Peyer's patch (tissue), 4 donors: ENCODE data around the gene TMEM163. TPM values are rescaled to one million over a fixed set of nuclear protein-coding genes. Genes with fewer than 3 reads are reported as not detected.

ENCODE experiments used
- DNase-seq, 3 donors: peaks; one replicate each; pipeline ENCODE4 v3.0.0-alpha.2; 2017 to 2019
- H3K27ac ChIP-seq, 4 donors: fragments of 200-600 bp; sonication (generic); one replicate each; pipeline ENCODE4 v1.5.1; 2016 to 2019
- H3K27me3 ChIP-seq, 2 donors: fragments of 200-600 bp; sonication (generic); one replicate each; pipeline ENCODE4 v1.5.1; 2019
- H3K36me3 ChIP-seq, 3 donors: fragments of 200-600 bp; sonication (generic); one replicate each; pipeline ENCODE4 v1.5.1; 2016 to 2019
- H3K4me1 ChIP-seq, 4 donors: fragments of 200-600 bp; sonication (generic); one replicate each; pipeline ENCODE4 v1.5.1; 2016 to 2019
- H3K4me3 ChIP-seq, 4 donors: fragments of 200-600 bp; sonication (generic); 1 replicate in 3 of 4; 2 replicates in 1 of 4; pipeline ENCODE4 v1.5.1; 2016 to 2019; ENCODE audit warnings: mild to moderate bottlenecking in 1 of 4
- H3K9me3 ChIP-seq, 4 donors: fragments of 200-600 bp; sonication (generic); one replicate each; pipeline ENCODE4 v1.5.1; 2016 to 2019; ENCODE audit warnings: mild to moderate bottlenecking in 1 of 4
- POLR2A ChIP-seq, 2 donors: fragments of 450-650 bp; IDR thresholded peaks; one replicate each; pipeline ENCODE4 v1.5.1; 2017; ENCODE audit warnings: antibody characterized with exemption in 2 of 2, mild to moderate bottlenecking in 2 of 2, moderate library complexity in 2 of 2
- total RNA-seq, 4 donors: library from RNA; depleted of rRNA; stranded (reverse); fragments of >200 nt; gene quantifications; one replicate each; pipeline ENCODE4 v1.1.0, GENCODE V29; 2016
- TF ChIP-seq, protein P1 (sequence below), 6 experiments: fragments of 450-650 bp in 4 of 6; fragments of 200-600 bp in 2 of 6; sonication (generic) in 1 of 6; IDR thresholded peaks; one replicate each; pipeline ENCODE4 v1.5.1; 2017 to 2019; ENCODE audit warnings: antibody characterized with exemption in 6 of 6, mild to moderate bottlenecking in 3 of 6, moderate library complexity in 1 of 6

TMEM163 gene
- total RNA-seq, 4 donors from 2014 or later: 1.7 TPM; not detected in 3

DNA sequence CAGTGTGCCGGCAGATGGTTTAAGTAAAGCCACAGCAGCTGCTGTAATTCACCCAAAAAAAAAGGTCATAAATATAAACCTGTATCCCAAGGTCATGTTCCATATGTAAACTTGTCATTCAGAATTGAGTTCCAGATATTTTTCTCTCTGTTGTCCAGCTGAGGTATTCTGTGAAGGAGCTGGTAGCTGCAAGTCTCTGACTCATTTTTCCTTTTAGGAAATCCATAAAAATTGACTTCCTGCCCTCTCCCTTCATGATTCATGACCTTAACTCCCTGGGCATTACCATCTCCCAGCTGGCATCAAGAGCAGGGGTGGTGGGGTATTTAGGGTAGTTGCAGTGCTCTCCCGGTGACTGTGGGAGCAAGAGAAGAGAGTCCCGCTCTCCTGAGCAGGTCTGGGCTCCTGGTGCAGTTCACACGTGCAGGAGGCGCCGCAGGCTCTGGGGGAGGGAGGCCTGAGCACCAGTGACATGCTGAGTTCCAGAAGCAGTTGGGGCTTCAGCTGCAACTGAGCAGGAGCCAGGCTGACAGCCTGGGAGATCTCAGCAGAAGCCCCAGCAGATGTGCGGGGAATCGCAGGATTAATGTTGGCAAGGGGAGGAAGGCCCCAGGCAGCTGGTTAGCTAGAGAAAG is 272.3 kb downstream of the TMEM163 start:
- Histone ChIP-seq H3K4me3 (no peak overlapping the region), H3K36me3 (peaks cover 0 to 63% (median 0%) of the 10 kb centered on the region in 3 donors), H3K27ac (no peak overlapping the region), H3K9me3 (no peaks in the 10 kb centered on the region), H3K27me3 (no peaks in the 10 kb centered on the region), H3K4me1 (no peaks in the 10 kb centered on the region)
- no peak for DNase-seq
- TF ChIP-seq POLR2A (IDR thresholded peaks at IDR 0.05): no peak
- TF ChIP-seq, protein P1, sequence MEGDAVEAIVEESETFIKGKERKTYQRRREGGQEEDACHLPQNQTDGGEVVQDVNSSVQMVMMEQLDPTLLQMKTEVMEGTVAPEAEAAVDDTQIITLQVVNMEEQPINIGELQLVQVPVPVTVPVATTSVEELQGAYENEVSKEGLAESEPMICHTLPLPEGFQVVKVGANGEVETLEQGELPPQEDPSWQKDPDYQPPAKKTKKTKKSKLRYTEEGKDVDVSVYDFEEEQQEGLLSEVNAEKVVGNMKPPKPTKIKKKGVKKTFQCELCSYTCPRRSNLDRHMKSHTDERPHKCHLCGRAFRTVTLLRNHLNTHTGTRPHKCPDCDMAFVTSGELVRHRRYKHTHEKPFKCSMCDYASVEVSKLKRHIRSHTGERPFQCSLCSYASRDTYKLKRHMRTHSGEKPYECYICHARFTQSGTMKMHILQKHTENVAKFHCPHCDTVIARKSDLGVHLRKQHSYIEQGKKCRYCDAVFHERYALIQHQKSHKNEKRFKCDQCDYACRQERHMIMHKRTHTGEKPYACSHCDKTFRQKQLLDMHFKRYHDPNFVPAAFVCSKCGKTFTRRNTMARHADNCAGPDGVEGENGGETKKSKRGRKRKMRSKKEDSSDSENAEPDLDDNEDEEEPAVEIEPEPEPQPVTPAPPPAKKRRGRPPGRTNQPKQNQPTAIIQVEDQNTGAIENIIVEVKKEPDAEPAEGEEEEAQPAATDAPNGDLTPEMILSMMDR (IDR thresholded peaks at IDR 0.05): no peak

DNA sequence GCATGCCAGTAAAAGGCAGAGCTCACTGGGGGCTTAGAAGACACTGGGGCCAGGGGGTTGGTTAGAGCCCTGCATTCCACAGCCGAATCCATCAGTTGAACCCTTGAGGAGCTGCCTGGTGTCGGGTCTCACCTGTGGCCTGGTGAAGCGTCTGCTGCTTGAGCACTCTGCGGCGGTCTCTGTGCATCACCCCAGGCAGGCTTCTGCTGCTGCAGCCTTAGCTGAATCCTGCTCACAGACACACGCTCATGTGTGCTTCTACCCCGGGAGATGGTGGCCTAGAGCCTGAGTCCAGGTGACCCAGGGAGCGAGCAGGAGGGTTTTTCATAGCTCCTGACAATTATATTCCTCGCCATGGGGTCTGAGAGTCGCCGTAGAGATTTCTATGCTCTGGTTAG is 272.8 kb downstream of the TMEM163 start:
- Histone ChIP-seq H3K4me3 (no peak overlapping the region), H3K27ac (no peak overlapping the region), H3K27me3 (no peaks in the 10 kb centered on the region), H3K4me1 (no peaks in the 10 kb centered on the region), H3K9me3 (no peaks in the 10 kb centered on the region), H3K36me3 (peaks cover 0 to 68% (median 0%) of the 10 kb centered on the region in 3 donors)
- TF ChIP-seq, protein P1 (IDR thresholded peaks at IDR 0.05): no peak
- no peak for TF ChIP-seq POLR2A (IDR thresholded peaks at IDR 0.05)
- DNase-seq: no peak

DNA sequence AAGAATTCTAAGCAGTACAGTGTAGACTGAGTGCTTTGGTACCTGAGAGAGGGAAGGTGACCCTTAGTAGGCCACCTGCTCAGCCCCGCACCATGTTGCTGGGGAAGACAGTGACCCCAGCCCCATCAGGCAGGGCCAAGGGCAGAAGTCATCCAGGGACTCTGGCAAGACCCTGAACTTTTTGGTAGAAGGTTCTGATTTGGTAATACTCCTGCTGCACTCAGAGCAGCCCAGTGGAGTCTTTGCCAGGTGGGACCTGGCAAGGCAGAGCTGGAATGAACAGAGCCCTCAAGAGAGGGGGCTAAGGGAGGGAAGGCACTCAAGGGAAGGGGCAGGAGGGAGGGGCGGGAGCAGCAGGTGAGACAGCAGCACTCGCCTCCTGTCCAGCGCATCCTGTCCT is 273.7 kb downstream of the TMEM163 start:
- Histone ChIP-seq H3K4me1 (no peaks in the 10 kb centered on the region), H3K27ac (no peak overlapping the region), H3K9me3 (no peaks in the 10 kb centered on the region), H3K36me3 (peaks cover 0 to 67% (median 0%) of the 10 kb centered on the region in 3 donors), H3K27me3 (no peaks in the 10 kb centered on the region), H3K4me3 (no peak overlapping the region)
- DNase-seq: no peak
- TF ChIP-seq POLR2A (IDR thresholded peaks at IDR 0.05): no peak
- TF ChIP-seq, protein P1 (IDR thresholded peaks at IDR 0.05): no peak

DNA sequence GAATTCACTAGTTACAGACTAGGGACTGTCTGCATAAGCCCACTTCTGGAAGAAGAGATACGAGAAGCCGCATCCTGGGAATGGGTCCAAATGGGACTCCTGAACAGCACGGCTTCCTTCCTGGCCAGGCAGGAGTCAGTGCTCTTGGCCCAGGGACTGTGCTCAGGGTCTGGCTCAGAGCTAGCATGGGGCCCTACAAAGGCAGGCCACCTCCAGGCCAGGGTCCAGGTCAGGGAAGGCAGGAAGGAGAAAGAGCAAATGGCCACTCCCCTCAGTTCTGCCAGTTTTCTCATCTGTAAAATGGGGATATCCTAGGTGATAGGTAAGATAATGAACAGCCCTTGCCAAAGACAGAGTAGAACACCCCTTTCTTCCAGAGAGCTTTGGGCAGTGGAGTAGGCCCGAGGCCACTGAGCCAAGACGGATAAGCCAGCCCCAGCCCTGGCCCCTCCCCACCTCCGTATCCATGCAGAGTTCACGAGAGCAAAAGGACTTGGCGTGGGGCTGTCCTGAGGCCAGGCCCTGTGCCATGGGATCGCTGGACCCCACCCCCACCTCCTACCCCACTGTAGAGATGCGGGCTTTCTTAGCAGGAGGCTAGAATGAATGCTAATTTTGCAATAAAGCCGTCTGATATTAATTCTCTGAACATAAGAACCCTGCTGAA is 274.9 kb downstream of the TMEM163 start:
- no peak for DNase-seq
- Histone ChIP-seq H3K36me3 (peaks cover 0 to 67% (median 0%) of the 10 kb centered on the region in 3 donors), H3K27me3 (no peaks in the 10 kb centered on the region), H3K27ac (no peak overlapping the region), H3K9me3 (no peaks in the 10 kb centered on the region), H3K4me1 (no peaks in the 10 kb centered on the region), H3K4me3 (no peak overlapping the region)
- TF ChIP-seq, protein P1 (IDR thresholded peaks at IDR 0.05): no peak
- no peak for TF ChIP-seq POLR2A (IDR thresholded peaks at IDR 0.05)

DNA sequence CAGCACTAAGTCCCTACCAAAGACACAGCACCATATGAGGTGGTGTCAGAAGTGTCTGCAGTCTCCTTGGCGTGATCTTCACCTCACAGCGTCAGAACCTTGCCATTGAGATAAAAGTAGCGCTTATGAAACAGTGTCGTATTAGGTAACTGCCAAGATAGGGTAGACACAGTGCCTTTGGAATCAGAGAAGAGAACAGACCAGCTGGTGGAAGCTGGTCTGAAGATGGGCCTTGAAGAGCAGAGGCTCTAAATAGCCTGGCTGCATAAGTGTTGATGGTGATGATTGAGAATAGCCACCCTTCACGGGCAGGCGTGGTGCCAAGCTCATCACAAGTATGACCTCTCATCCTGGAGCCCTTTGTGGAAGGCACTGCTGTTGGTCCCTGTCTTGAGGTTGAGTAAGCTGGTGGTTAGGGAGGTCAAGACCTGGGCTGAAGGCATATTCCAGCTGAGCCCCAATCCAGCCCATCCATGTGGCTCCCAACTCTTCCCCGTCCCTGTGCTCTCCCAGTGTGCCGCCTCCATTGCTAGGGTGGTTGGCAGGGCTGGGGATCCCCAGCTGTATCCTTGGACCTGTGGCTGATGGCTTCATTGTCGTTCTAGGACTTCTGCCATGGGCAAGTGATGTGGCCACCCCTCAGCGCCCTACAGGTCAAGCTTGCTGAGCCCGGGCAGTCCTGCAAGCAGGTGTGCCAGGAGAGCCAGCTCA is 277.5 kb downstream of the TMEM163 start:
- Histone ChIP-seq H3K9me3 (no peaks in the 10 kb centered on the region), H3K27me3 (no peaks in the 10 kb centered on the region), H3K4me1 (no peaks in the 10 kb centered on the region), H3K36me3 (peaks cover 0 to 64% (median 0%) of the 10 kb centered on the region in 3 donors), H3K4me3 (no peak overlapping the region), H3K27ac (no peak overlapping the region)
- TF ChIP-seq POLR2A (IDR thresholded peaks at IDR 0.05): no peak
- TF ChIP-seq, protein P1 (IDR thresholded peaks at IDR 0.05): no peak
- DNase-seq: no peak
